K562 (cell line): ENCODE data around the gene SEZ6. TPM values are rescaled to one million over a fixed set of nuclear protein-coding genes. Genes with fewer than 3 reads are reported as not detected.

Experiments used
- ADNP ChIP-seq: fragments of 200-800 bp; sonication (Bioruptor generic); IDR thresholded peaks from 2 replicates; pipeline ENCODE4 v1.6.1; 2016; ENCODE audit warnings: missing genetic modification characterization, missing compliant biosample characterization
- ARID1B ChIP-seq: fragments of 450-650 bp; IDR thresholded peaks from 2 replicates; pipeline ENCODE4 v1.6.1; 2016; ENCODE audit warnings: antibody characterized with exemption, mild to moderate bottlenecking, inconsistent platforms
- ARID3A ChIP-seq: IDR thresholded peaks from 2 replicates; pipeline ENCODE4 v1.6.1; 2012; ENCODE audit warnings: low read depth, low read length, improper control_type of control experiment, borderline replicate concordance
- CBX5 ChIP-seq: IDR thresholded peaks from 2 replicates; pipeline ENCODE4 v1.6.1; 2014; ENCODE audit warnings: low read depth, borderline replicate concordance
- EHMT2 ChIP-seq: fragments of 450-650 bp; IDR thresholded peaks from 2 replicates; pipeline ENCODE4 v1.6.1; 2018; ENCODE audit warnings: antibody characterized with exemption
- EP400 ChIP-seq: fragments of 450-650 bp; IDR thresholded peaks from 2 replicates; pipeline ENCODE4 v1.6.1; 2017; ENCODE audit warnings: antibody characterized with exemption, mild to moderate bottlenecking, moderate library complexity
- FUS ChIP-seq: fragments of 200-400 bp; formaldehyde crosslinking; optimal IDR thresholded peaks from 2 replicates; pipeline ENCODE3; 2017; ENCODE audit warnings: low read depth, low read length
- HMGXB4 ChIP-seq: sonication (generic); formaldehyde crosslinking; IDR thresholded peaks from 2 replicates; pipeline ENCODE4 v1.8.1; 2023; ENCODE audit warnings: mild to moderate bottlenecking, missing genetic modification reagents
- IRF1 ChIP-seq: sonication (generic); formaldehyde crosslinking; IDR thresholded peaks from 2 replicates; pipeline ENCODE4 v1.8.0; 2022; ENCODE audit warnings: missing genetic modification reagents, mild to moderate bottlenecking, borderline replicate concordance
- SMARCE1 ChIP-seq: fragments of 450-650 bp; IDR thresholded peaks from 2 replicates; pipeline ENCODE4 v1.7.1; 2016; ENCODE audit warnings: mild to moderate bottlenecking
- TAF15 ChIP-seq: fragments of 200-400 bp; formaldehyde crosslinking; IDR thresholded peaks from 2 replicates; pipeline ENCODE4 v1.6.1; 2017; ENCODE audit warnings: mild to moderate bottlenecking, low read depth, low read length, moderate library complexity
- TARDBP ChIP-seq: fragments of 450-650 bp; IDR thresholded peaks from 2 replicates; pipeline ENCODE4 v1.6.1; 2016
- ZBTB12 ChIP-seq: fragments of 250-450 bp; sonication (Bioruptor Pico); IDR thresholded peaks from 2 replicates; pipeline ENCODE4 v1.4.0; 2020
- ZBTB2 ChIP-seq: fragments of 450-650 bp; IDR thresholded peaks from 2 replicates; pipeline ENCODE4 v1.6.1; 2016; ENCODE audit warnings: antibody characterized with exemption
- ZBTB5 ChIP-seq: fragments of 450-650 bp; IDR thresholded peaks from 2 replicates; pipeline ENCODE4 v1.6.1; 2017; ENCODE audit warnings: antibody characterized with exemption
- ZNF274 ChIP-seq: IDR thresholded peaks from 2 replicates; pipeline ENCODE4 v1.6.1; 2011; ENCODE audit warnings: low read depth, mild to moderate bottlenecking, low read length, moderate library complexity, borderline replicate concordance
- ZNF280A ChIP-seq: fragments of 450-650 bp; IDR thresholded peaks from 2 replicates; pipeline ENCODE4 v1.6.1; 2018; ENCODE audit warnings: mild to moderate bottlenecking, low read depth; ENCODE audit not compliant: partially characterized antibody
- ZNF551 ChIP-seq: fragments of 250-450 bp; sonication (Bioruptor Pico); IDR thresholded peaks from 2 replicates; pipeline ENCODE4 v1.5.0; 2021; ENCODE audit warnings: mild to moderate bottlenecking, moderate library complexity
- ZNF75A ChIP-seq: fragments of 450-650 bp; formaldehyde crosslinking; IDR thresholded peaks from 2 replicates; pipeline ENCODE4 v1.4.0; 2020; ENCODE audit warnings: mild to moderate bottlenecking
- polyA plus RNA-seq, 8 experiments: library from polyadenylated mRNA; depleted of rRNA in 4 of 8; stranded (reverse) in 5 of 8; unstranded in 3 of 8; fragments of >200 nt; fragmentation: Nextera tagmentation in 2 of 8; fragmentation: Illumina TruSeq in 1 of 8; extraction: Ambion mirVana in 2 of 8; extraction: Trizol in 1 of 8; gene quantifications; 2 replicates each; pipeline versions ENCODE4 v1.2.1 to v1.2.3, GENCODE V29; 2011 to 2014; ENCODE audit warnings: inconsistent platforms in 1 of 8, missing spikeins in 1 of 8
- total RNA-seq, 7 experiments: library from RNA; depleted of rRNA in 6 of 7; stranded (reverse); fragments of >200 nt in 6 of 7; fragmentation: Illumina TruSeq in 2 of 7; extraction: Trizol in 2 of 7; gene quantifications; 2 replicates each; pipeline versions ENCODE4 v1.2.1 to v1.2.3, GENCODE V29; 2011 to 2021; ENCODE audit warnings: low replicate concordance in 1 of 7

SEZ6 gene
- total and polyA plus RNA-seq, 9 of the 15 experiments (the other 6 are each of a cell fraction or from before 2014, with no cell fraction given) = not detected

GRCh38 chr17:28925912-28926365, 79.9 kb downstream of the SEZ6 start (continued):
- no peak for TF ChIP-seq ZNF280A
- no peak for TF ChIP-seq FUS
- TF ChIP-seq IRF1 (CRISPR knock-in tag) = no peak
- TF ChIP-seq ZBTB5 = no peak
- TF ChIP-seq EHMT2 = no peak
- no peak for TF ChIP-seq ADNP (tag)
- no peak for TF ChIP-seq ZNF75A (CRISPR knock-in tag)
- TF ChIP-seq TAF15 = no peak
- TF ChIP-seq CBX5 = no peak
- TF ChIP-seq ZNF274 = no peak
- 0 out of 2 replicates have a peak, but pooled peaks have one; percentile 40 for TF ChIP-seq TARDBP
- peak; percentile 67 for TF ChIP-seq ZBTB12 (CRISPR knock-in tag)
- peak; percentile 36 for TF ChIP-seq ARID1B
- TF ChIP-seq ARID3A = peak; percentile 47; the same call in 1 of the 2 replicates
- TF ChIP-seq HMGXB4 (CRISPR knock-in tag) = no peak
- TF ChIP-seq EP400 = 0 out of 2 replicates have a peak, but pooled peaks have one; percentile 17
- TF ChIP-seq SMARCE1 = peak; percentile 50; the same call in 1 of the 2 replicates
- no peak for TF ChIP-seq ZNF551 (CRISPR knock-in tag)
- no peak for TF ChIP-seq ZBTB2
